HFFc6 (cell line): ENCODE results near the gene SRGAP3. TPM values are rescaled to one million over a fixed set of nuclear protein-coding genes. Genes with fewer than 3 reads are reported as not detected.
A peak's percentile ranks its signal among the peaks of the same experiment; 100 is the strongest.

Experiments
- DNase-seq: peaks from one replicate; pipeline ENCODE4 v3.0.0-alpha.2; 2018
- H3K27ac Mint-ChIP-seq: 2 replicates; pipeline ENCODE4 v1.8.0; 2020; ENCODE audit warnings: mild to moderate bottlenecking, mixed read lengths
- H3K27me3 Mint-ChIP-seq: 2 replicates; pipeline ENCODE4 v1.8.0; 2021; ENCODE audit warnings: mild to moderate bottlenecking, moderate library complexity, mixed read lengths; ENCODE audit not compliant: insufficient read depth
- H3K36me3 Mint-ChIP-seq: 2 replicates; pipeline ENCODE4 v1.8.0; 2021; ENCODE audit warnings: low read depth, mixed read lengths
- H3K4me1 Mint-ChIP-seq: 2 replicates; pipeline ENCODE4 v1.8.0; 2020; ENCODE audit warnings: low read depth, mixed read lengths
- H3K4me3 Mint-ChIP-seq: 2 replicates; pipeline ENCODE4 v1.8.0; 2020; ENCODE audit warnings: mild to moderate bottlenecking, moderate library complexity, mixed read lengths
- H3K9me3 Mint-ChIP-seq: 2 replicates; pipeline ENCODE4 v1.8.0; 2020; ENCODE audit warnings: mild to moderate bottlenecking, mixed read lengths
- CTCF ChIP-seq: fragments of 200-600 bp; sonication (generic); IDR thresholded peaks from 2 replicates; pipeline ENCODE4 v1.5.0; 2021; ENCODE audit warnings: antibody characterized with exemption, mild to moderate bottlenecking
- total RNA-seq, 6 experiments: library from RNA; stranded (reverse); fragmentation: NEBNext Ultra II Directional; extraction: Animal tissue kit (Norgen Biotek cat#: 25700); gene quantifications; 2 replicates in 1 of 6; 3 replicates in 5 of 6; pipeline ENCODE4 v1.2.3, GENCODE V29; 2021

Gene SRGAP3
- total RNA-seq, 6 experiments from 2014 or later, result 0.23 to 0.92 (median 0.77) TPM

DNA sequence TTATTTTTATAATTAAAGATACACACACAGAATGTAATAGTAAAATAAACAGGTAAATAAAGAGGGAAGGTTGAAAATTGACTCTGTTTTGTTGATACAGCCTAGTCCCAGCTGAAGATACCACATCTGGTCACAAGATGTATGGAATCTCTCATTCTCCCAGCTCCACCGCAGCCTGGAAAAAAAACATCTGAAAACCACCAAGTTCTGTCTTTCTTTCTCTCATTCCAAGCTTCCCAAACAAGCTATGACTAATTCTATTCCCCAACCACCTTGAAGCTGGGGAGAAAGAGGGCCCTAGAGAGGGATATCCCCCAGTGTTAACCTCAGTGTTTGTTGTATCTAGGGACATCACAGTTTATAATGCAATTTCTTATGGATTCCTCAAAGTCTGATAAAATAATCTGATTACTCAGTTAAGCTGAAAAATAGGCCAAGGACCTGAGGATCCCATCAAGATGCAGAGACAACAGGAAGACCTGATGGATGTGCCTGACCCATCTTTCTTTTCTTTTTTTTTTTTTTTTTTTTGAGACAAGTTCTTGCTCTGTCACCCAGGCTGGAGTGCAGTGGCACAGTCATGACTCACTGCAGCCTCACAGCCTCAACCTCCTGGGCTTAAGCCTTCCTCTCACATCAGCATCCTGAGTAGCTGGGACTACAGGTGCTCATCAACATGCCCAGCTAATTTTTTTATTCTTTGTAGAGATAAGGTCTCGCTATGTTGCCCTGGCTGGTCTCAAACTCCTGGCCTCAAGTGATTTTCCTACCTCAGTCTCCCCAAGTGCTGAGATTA is 38.1 kb downstream of the SRGAP3 start:
- Mint-ChIP-seq H3K4me1 (peaks cover 19% of the 10 kb centered on the region), H3K27me3 (peaks cover 18% of the 10 kb centered on the region), H3K4me3 (no peak overlapping the region), H3K27ac (no peak overlapping the region), H3K9me3 (no peaks in the 10 kb centered on the region), H3K36me3 (no peaks in the 10 kb centered on the region)
- TF ChIP-seq CTCF, result no peak
- peak; percentile 13 for DNase-seq

GRCh38 chr3:9209777-9210176 is 39.7 kb downstream of the SRGAP3 start:
- peaks cover 13% of the 10 kb centered on the region for H3K4me1 Mint-ChIP-seq
- no peak for TF ChIP-seq CTCF

DNA sequence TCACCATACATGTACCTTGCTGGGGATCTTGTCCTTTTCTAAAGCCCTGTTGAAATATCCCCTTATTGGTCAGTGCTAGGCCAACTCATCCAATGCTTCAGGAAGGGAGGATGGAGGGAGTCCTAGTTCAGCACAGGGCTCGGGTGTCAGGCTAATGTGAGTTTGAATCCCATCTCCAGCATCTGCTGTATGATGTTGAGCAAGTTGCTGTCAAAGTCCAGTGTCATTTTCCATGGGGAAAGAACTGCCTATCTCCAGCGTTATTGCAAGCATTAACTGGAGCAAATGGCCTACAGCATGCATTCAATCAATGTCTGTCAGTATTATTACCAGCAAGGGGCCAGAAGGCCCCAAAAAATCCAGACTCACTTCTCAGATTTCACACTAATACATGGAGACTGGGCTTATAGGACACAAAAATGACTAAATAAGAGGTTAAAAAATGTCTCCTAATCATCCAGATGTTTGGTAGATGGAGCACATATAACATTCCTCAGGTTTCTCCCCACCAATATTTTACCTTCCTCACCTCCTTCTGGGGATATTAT is 40.8 kb downstream of the SRGAP3 start:
- no peak for DNase-seq
- H3K27me3 Mint-ChIP-seq, result peaks cover 7% of the 10 kb centered on the region

More at GRCh38 chr3:9209777-9210176, 39.7 kb downstream of the SRGAP3 start:
- peaks cover 14% of the 10 kb centered on the region for H3K27me3 Mint-ChIP-seq
- no peaks in the 10 kb centered on the region for H3K36me3 Mint-ChIP-seq
- no peak overlapping the region for H3K4me3 Mint-ChIP-seq
- no peaks in the 10 kb centered on the region for H3K9me3 Mint-ChIP-seq
- no peak overlapping the region for H3K27ac Mint-ChIP-seq
- DNase-seq, result no peak

DNA sequence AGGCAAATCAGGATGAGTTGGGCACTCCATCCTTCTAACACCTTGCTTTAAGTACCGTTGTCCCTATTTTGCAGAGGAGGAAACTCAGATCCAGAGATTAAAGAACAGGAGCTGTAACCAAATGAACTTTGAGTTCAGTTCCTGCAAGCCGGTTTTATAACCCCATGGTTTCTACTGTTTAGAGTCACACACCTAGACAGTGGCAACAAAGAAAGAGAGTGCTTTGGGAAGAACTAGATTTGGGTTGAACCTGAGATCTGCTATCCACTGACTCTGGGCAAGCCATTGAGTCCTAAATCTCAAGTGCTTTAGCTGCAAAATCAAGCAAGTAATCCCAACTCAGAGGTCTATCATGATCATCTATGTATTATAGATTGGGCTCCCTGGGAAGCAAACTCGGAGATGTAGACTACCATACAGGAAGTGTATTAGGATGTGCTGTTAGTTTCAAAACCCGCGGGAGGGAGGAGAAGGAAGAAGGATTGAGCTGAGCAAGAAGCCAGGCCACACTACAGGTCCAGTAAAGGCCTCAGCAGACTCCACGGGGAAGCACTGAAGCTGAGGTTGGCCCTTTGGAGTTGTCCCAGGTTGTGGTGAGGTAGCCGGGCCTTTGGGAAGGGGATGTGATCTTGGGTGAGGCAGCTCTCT is 42.2 kb downstream of the SRGAP3 start:
- TF ChIP-seq CTCF, result no peak
- Mint-ChIP-seq H3K27ac (no peak overlapping the region), H3K9me3 (no peaks in the 10 kb centered on the region), H3K4me3 (no peak overlapping the region), H3K4me1 (peaks cover 8% of the 10 kb centered on the region), H3K27me3 (peaks cover 10% of the 10 kb centered on the region), H3K36me3 (no peaks in the 10 kb centered on the region)
- no peak for DNase-seq

More for the DNA sequence above, 40.8 kb downstream of the SRGAP3 start:
- H3K36me3 Mint-ChIP-seq, result no peaks in the 10 kb centered on the region
- TF ChIP-seq CTCF, result no peak
- no peak overlapping the region for H3K4me3 Mint-ChIP-seq
- H3K9me3 Mint-ChIP-seq, result no peaks in the 10 kb centered on the region
- H3K4me1 Mint-ChIP-seq, result peaks cover 8% of the 10 kb centered on the region
- H3K27ac Mint-ChIP-seq, result no peak overlapping the region

DNA sequence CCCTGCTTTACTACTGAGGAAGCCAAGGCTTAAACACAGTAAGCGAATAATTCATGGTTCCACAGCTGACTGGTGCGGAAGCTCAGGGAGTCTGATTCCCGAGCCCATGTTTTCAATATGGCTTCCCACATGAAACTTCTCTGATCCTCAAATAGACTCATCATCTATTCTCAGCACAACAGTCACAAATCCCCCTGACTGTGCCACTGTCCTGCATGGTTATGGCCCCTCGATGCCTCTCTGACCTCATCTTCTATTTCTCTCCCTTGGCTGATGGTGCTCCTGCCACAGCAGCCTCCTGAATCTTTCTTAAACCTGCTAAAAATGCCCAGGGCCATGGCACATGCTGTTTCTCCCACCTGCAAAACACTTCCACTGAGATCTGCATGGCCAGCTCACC is 43.2 kb downstream of the SRGAP3 start:
- H3K27ac Mint-ChIP-seq, result no peak overlapping the region
- H3K9me3 Mint-ChIP-seq, result no peaks in the 10 kb centered on the region
- H3K4me3 Mint-ChIP-seq, result no peak overlapping the region
- H3K36me3 Mint-ChIP-seq, result no peaks in the 10 kb centered on the region
- H3K27me3 Mint-ChIP-seq, result peaks cover 15% of the 10 kb centered on the region
- TF ChIP-seq CTCF, result no peak
- H3K4me1 Mint-ChIP-seq, result peaks cover 6% of the 10 kb centered on the region
- no peak for DNase-seq
